ENCODE results near the gene ARX.

ARX gene

GRCh38 chrX:24996096-24996709 is 19.6 kb downstream of the ARX start:
- DNase-seq: no peak

GRCh38 chrX:24993879-24994278 is 21.9 kb downstream of the ARX start:
- DNase-seq: no peak

GRCh38 chrX:24990535-24990934 is 25.2 kb downstream of the ARX start:
- DNase-seq: no peak

- DNase-seq: no peak
Measured at GRCh38 chrX:24988314-24988713, 27.5 kb downstream of the ARX start.

- DNase-seq: no peak
Measured at GRCh38 chrX:24987731-24988130, 28.0 kb downstream of the ARX start.

- no peak for DNase-seq
Measured at GRCh38 chrX:24985120-24985519, 30.6 kb downstream of the ARX start.

- no peak for DNase-seq
Measured at GRCh38 chrX:24983931-24984330, 31.8 kb downstream of the ARX start.

- DNase-seq: no peak
Measured at GRCh38 chrX:24982306-24982965, 33.3 kb downstream of the ARX start.

- DNase-seq: no peak
Measured at GRCh38 chrX:24981030-24981429, 34.7 kb downstream of the ARX start.

- no peak for DNase-seq
Measured at GRCh38 chrX:24979081-24979480, 36.7 kb downstream of the ARX start.

GRCh38 chrX:24969812-24970211 is 46.0 kb downstream of the ARX start:
- no peak for DNase-seq

- no peak for DNase-seq
Measured at GRCh38 chrX:24965372-24965771, 50.4 kb downstream of the ARX start.

GRCh38 chrX:24963823-24964222 is 51.9 kb downstream of the ARX start:
- DNase-seq: no peak

- DNase-seq: no peak
Measured at GRCh38 chrX:24961809-24962208, 54.0 kb downstream of the ARX start.

- no peak for DNase-seq
Measured at GRCh38 chrX:24956828-24957227, 58.9 kb downstream of the ARX start.

- no peak for DNase-seq
Measured at GRCh38 chrX:24955372-24955930, 60.3 kb downstream of the ARX start.

- no peak for DNase-seq
Measured at GRCh38 chrX:24954732-24955131, 61.0 kb downstream of the ARX start.
